ENCODE measurements around the gene WTAP.
"Not testable (repeated sequence)": the region's sequence is repeated elsewhere in the genome, so short reads cannot be mapped to it uniquely, and the experiment has no call there.

Gene WTAP

GRCh38 chr6:159726918-159727716, at the start of gene WTAP:
Gene WTAP (plus strand): TSS chr6:159727506. CDS start chr6:159736266, 8,760 bp downstream.
- DNase-seq (ENCODE audit: low read depth in 2 of 2), result peak; percentile 92 to 94

GRCh38 chr6:159677506-159678165, 49.7 kb upstream of the WTAP start:
- DNase-seq (ENCODE audit: low read depth in 2 of 2), result no peak

GRCh38 chr6:159678574-159678973, 48.7 kb upstream of the WTAP start:
- no peak for DNase-seq (ENCODE audit: low read depth in 2 of 2)

- no peak for DNase-seq (ENCODE audit: low read depth in 2 of 2)
Observed at GRCh38 chr6:159679091-159680077, 47.9 kb upstream of the WTAP start.

GRCh38 chr6:159680104-159680503, 47.2 kb upstream of the WTAP start:
- DNase-seq (ENCODE audit: low read depth in 2 of 2), result no peak

GRCh38 chr6:159681191-159681880, 46.0 kb upstream of the WTAP start:
- DNase-seq (ENCODE audit: low read depth in 2 of 2), result no peak

GRCh38 chr6:159682295-159682694, 45.0 kb upstream of the WTAP start:
- no peak for DNase-seq (ENCODE audit: low read depth in 2 of 2)

GRCh38 chr6:159682810-159683209, 44.5 kb upstream of the WTAP start:
- no peak for DNase-seq (ENCODE audit: low read depth in 2 of 2)

GRCh38 chr6:159684013-159684304, 43.3 kb upstream of the WTAP start:
- DNase-seq (ENCODE audit: low read depth in 2 of 2), result no peak

GRCh38 chr6:159686040-159686439, 41.3 kb upstream of the WTAP start:
- no peak for DNase-seq (ENCODE audit: low read depth in 2 of 2)

GRCh38 chr6:159686703-159687102, 40.6 kb upstream of the WTAP start:
- no peak for DNase-seq (ENCODE audit: low read depth in 2 of 2)

- DNase-seq (ENCODE audit: low read depth in 2 of 2), result no peak
Observed at GRCh38 chr6:159687341-159687740, 40.0 kb upstream of the WTAP start.

- no peak for DNase-seq (ENCODE audit: low read depth in 2 of 2)
Observed at GRCh38 chr6:159688266-159688905, 38.9 kb upstream of the WTAP start.

- DNase-seq (ENCODE audit: low read depth in 2 of 2), result no peak
Observed at GRCh38 chr6:159689001-159689400, 38.3 kb upstream of the WTAP start.

- not testable (repeated sequence) for DNase-seq (ENCODE audit: low read depth in 2 of 2)
Observed at GRCh38 chr6:159690135-159690534, 37.2 kb upstream of the WTAP start.

GRCh38 chr6:159691133-159691962, 36.0 kb upstream of the WTAP start:
- DNase-seq (ENCODE audit: low read depth in 2 of 2), result no peak

- DNase-seq (ENCODE audit: low read depth in 2 of 2), result no peak
Observed at GRCh38 chr6:159691963-159692287, 35.4 kb upstream of the WTAP start.

- peak; percentile 23 to 39 for DNase-seq (ENCODE audit: low read depth in 2 of 2)
Observed at GRCh38 chr6:159692303-159693127, 34.8 kb upstream of the WTAP start.

GRCh38 chr6:159693128-159693893, 34.0 kb upstream of the WTAP start, which contains the start of gene SOD2:
Gene SOD2 (minus strand): TSS chr6:159693241. CDS start chr6:159693167, 74 bp downstream.
- peak; percentile 66 to 67 for DNase-seq (ENCODE audit: low read depth in 2 of 2)

All from activated CD4-positive, alpha-beta T cell treated with anti-CD3 and anti-CD28 coated beads for 24 hours (primary cell).